GM18505 (cell line): ENCODE measurements around the gene CLEC3B.

ENCODE experiments used
- ATAC-seq: cut with Tn5 transposase; IDR thresholded peaks from one replicate; pipeline ENCODE4 v1.9.1; 2021; ENCODE audit not compliant: unreplicated experiment
- POLR2A ChIP-seq: IDR thresholded peaks from 4 replicates; pipeline ENCODE4 v1.6.1; 2011; ENCODE audit warnings: borderline replicate concordance; ENCODE audit not compliant: insufficient read depth, insufficient read length; ENCODE audit errors: extremely low read depth

Gene CLEC3B

GRCh38 chr3:45011756-45012508 is 14.2 kb upstream of the CLEC3B start:
- no peak for ATAC-seq
- TF ChIP-seq POLR2A = no peak

- TF ChIP-seq POLR2A = no peak
- no peak for ATAC-seq
Measured at GRCh38 chr3:45012577-45012976, 13.5 kb upstream of the CLEC3B start.

- ATAC-seq = no peak
- TF ChIP-seq POLR2A = no peak
Measured at GRCh38 chr3:45016916-45017315, 9.2 kb upstream of the CLEC3B start.

GRCh38 chr3:45017821-45018220 is 8.3 kb upstream of the CLEC3B start:
- no peak for TF ChIP-seq POLR2A
- no peak for ATAC-seq

- ATAC-seq = no peak
- no peak for TF ChIP-seq POLR2A
Measured at GRCh38 chr3:45020534-45020933, 5.6 kb upstream of the CLEC3B start.

- ATAC-seq = no peak
- TF ChIP-seq POLR2A = no peak
Measured at GRCh38 chr3:45021524-45022297, 4.4 kb upstream of the CLEC3B start.

GRCh38 chr3:45023675-45024074 is 2.4 kb upstream of the CLEC3B start:
- TF ChIP-seq POLR2A = no peak
- no peak for ATAC-seq

GRCh38 chr3:45024542-45025255 is 1.4 kb upstream of the CLEC3B start:
- no peak for ATAC-seq

GRCh38 chr3:45026957-45027356 is 854 bp downstream of the CLEC3B start:
- no peak for TF ChIP-seq POLR2A
- no peak for ATAC-seq

More at GRCh38 chr3:45024542-45025255, 1.4 kb upstream of the CLEC3B start:
- no peak for TF ChIP-seq POLR2A

- TF ChIP-seq POLR2A = no peak
- ATAC-seq = no peak
Measured at GRCh38 chr3:45027441-45027840, 1.3 kb downstream of the CLEC3B start.

- no peak for TF ChIP-seq POLR2A
Measured at GRCh38 chr3:45029216-45029615, 3.1 kb downstream of the CLEC3B start.

GRCh38 chr3:45029661-45030060 is 3.6 kb downstream of the CLEC3B start:
- no peak for TF ChIP-seq POLR2A
- no peak for ATAC-seq

More at GRCh38 chr3:45029216-45029615, 3.1 kb downstream of the CLEC3B start:
- ATAC-seq = no peak

GRCh38 chr3:45031531-45031930 is 5.4 kb downstream of the CLEC3B start:
- no peak for TF ChIP-seq POLR2A
- ATAC-seq = no peak
